ENCODE measurements around the gene LACRT.

The LACRT gene

DNA sequence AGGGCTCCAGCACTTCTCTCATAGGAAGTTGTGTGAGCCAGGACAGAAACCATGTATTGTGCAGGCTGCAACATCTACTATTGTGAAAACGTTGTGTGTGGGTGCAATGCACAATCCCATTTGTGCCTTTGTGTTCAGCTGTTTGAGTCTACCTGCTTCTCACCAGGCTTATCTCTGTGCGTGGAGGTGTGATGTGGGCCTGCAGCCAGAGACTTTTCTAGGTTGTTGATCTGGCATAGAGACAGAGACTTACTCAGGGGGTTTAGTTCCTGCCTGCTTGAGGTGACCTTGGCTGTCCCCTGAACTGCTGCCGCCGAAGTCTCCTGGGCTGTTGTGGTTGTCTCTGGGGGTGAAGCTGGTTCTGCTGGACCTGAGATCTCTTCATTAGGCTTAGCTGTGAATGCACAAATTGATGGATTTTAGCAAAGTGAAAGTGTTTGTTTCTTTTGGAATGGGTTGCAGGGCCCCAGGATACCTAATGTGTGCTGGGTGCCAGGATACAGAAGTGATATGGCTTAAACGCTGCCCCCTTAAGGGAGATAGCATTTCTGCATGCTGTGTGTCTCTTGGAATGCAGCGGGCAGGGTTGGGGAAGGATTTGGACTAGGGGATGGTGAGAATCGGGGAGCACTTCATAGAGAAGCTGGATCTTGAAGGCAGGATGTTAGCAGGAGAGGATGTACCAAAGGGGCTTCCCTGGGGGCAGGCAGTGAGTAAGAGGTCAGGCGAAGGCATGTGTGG lies 2.5 kb downstream of the LACRT start:
- no peak for FAIRE-seq

- no peak for FAIRE-seq
Observed at GRCh38 chr12:54631551-54631950, 3.1 kb downstream of the LACRT start.

DNA sequence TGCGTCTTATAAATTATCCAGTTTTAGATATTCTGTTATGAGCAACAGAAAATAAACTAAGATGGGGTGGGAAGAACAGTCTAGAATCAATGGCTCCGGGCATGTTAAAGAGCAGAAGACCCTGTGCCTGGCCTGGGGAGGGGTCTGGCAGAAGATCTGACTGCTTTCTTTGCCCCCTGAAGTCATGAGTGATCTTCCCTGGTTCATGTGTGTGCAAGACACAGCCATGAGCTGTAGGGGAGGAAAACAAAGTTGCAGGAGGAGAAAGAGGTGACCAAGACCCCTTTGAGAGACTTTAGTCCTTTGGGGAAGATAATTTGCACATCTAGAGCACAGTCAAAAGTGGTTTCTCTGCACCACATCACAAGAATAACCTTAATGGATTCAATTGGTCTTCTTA lies 4.8 kb downstream of the LACRT start:
- no peak for FAIRE-seq

GRCh38 chr12:54628186-54628846 lies 6.4 kb downstream of the LACRT start:
- no peak for FAIRE-seq

GRCh38 chr12:54627304-54627703 lies 7.4 kb downstream of the LACRT start:
- no peak for FAIRE-seq

GRCh38 chr12:54625598-54625997 lies 9.1 kb downstream of the LACRT start:
- no peak for FAIRE-seq

- FAIRE-seq = no peak
Observed at GRCh38 chr12:54624315-54625279, 10.1 kb downstream of the LACRT start.

GRCh38 chr12:54622463-54623183 lies 12.1 kb downstream of the LACRT start:
- no peak for FAIRE-seq

GRCh38 chr12:54616933-54617680 lies 17.6 kb downstream of the LACRT start:
- FAIRE-seq = no peak

GRCh38 chr12:54612225-54612750 lies 22.4 kb downstream of the LACRT start:
- FAIRE-seq = no peak

DNA sequence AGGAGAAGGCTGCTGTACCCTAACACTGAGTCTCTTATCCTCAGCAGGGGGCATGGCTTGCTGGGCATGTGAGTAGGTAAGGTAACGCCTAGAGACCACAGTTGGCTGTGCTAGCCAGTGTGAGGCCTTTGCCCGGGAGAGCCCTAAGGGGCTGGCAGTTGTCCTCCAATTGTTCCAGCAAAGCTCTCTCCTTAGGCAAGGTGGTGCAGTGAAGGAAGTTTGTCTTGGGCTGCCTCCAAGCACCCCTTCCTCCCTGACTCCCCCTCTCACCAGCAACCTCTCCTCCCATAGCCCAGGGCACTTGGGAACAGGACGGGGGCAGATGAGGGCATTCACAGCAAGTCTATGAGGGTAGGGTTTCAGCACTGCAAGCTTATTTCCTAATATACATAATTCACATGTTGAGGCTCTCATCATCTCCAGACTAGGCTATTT lies 23.0 kb downstream of the LACRT start:
- no peak for FAIRE-seq

GRCh38 chr12:54608769-54609168 lies 25.9 kb downstream of the LACRT start:
- no peak for FAIRE-seq

GRCh38 chr12:54608156-54608555 lies 26.5 kb downstream of the LACRT start:
- no peak for FAIRE-seq

GRCh38 chr12:54606556-54606955 lies 28.1 kb downstream of the LACRT start:
- no peak for FAIRE-seq

- no peak for FAIRE-seq
Observed at GRCh38 chr12:54605138-54605970, 29.3 kb downstream of the LACRT start.

GRCh38 chr12:54604436-54604835 lies 30.3 kb downstream of the LACRT start:
- FAIRE-seq = no peak

GRCh38 chr12:54603872-54604271 lies 30.8 kb downstream of the LACRT start:
- FAIRE-seq = no peak

DNA sequence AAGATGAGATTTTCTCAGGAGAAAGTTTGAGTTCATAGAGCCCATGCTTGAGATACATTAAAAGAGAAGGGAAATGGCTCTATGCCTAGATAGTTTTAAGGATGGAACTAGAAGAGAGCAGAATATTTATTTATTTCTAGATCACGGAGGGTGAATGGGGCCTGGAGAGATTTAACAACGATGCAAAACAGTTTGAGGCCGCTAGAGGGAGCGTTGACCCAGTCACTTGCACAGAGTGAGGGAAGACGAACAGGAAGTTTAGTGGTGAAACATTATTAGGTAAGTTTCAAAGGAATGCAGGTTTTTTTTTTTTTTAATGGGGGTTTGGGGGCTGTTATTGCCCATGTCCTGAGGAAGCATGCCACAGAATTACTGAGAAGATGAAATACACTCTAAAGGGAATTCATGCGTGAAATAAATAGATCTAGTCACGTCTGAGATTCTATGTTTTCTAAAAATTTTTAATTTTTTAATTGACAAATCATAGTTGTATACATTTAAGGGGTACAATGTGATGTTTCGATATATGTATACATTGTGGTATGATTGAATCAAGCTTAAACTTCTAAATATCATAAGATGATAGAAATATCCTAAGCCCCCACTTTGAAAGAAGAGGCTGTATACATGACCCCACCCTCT lies 31.4 kb downstream of the LACRT start:
- FAIRE-seq = no peak

GRCh38 chr12:54602661-54603060 lies 32.0 kb downstream of the LACRT start:
- no peak for FAIRE-seq

DNA sequence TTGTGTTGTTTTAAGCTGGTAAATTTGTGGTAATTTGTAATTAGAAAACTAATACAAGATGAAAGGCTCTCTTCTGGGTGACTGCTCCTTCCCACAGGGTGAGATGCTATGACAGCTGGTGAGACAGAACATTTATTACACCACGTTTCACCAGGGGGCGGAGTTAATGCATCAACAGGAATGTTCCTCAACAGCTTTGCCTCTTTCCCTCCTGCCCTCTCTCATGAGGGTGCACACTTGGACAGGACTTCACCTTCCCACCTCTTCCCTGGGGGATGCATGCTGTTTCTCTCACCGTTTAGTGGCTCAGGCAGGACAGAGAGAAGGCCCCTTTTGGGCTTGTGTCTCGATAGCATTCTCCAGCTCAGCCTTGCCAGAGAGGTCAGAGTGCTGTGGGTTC lies 32.9 kb downstream of the LACRT start:
- FAIRE-seq = no peak
